Pancreas (tissue), 10 donors: ENCODE results near the gene RAI14. TPM values are rescaled to one million over a fixed set of nuclear protein-coding genes. Genes with fewer than 3 reads are reported as not detected.

ENCODE experiments used
- ATAC-seq, 4 donors: fragments of 200-7000 bp; cut with Tn5 transposase; one replicate each; pipeline versions ENCODE4 v1.8.0 to v1.9.1; 2020; ENCODE audit warnings: mild to moderate bottlenecking in 4 of 4, moderate library complexity in 4 of 4
- DNase-seq, 6 donors: peaks; one replicate each; pipeline ENCODE4 v3.0.0-alpha.2; 2020
- FAIRE-seq: peaks from 2 replicates; lab custom pipeline; 2012; peaks lifted over from hg19 to GRCh38; lab: Jason Lieb, UNC
- H3K27ac ChIP-seq, 4 donors: fragments of 200-600 bp; sonication (generic); 1 replicate in 3 of 4; 2 replicates in 1 of 4; pipeline versions ENCODE4 v1.5.0 to v1.8.0; 2020
- H3K27me3 ChIP-seq, 4 donors: fragments of 200-600 bp; one replicate each; pipeline ENCODE4 v1.8.0; 2021
- H3K36me3 ChIP-seq, 3 donors: fragments of 200-600 bp; sonication (generic) in 1 of 3; one replicate each; pipeline versions ENCODE4 v1.5.0 to v1.8.0; 2020 to 2021
- H3K4me1 ChIP-seq, 3 donors: fragments of 200-600 bp; one replicate each; pipeline ENCODE4 v1.8.0; 2021
- H3K4me3 ChIP-seq, 4 donors: fragments of 200-600 bp; sonication (generic) in 2 of 4; one replicate each; pipeline versions ENCODE4 v1.5.0 to v1.8.0; 2020 to 2021
- H3K9me3 ChIP-seq, 4 donors: fragments of 200-600 bp; one replicate each; pipeline ENCODE4 v1.8.0; 2021
- WGBS, 2 donors: extraction: QIAGEN DNeasy Blood & Tissue Kit; methylation state at CpG; one replicate each; pipeline ENCODE4 v1.1.7; 2013; 5-methylcytosine and 5-hydroxymethylcytosine counted together
- intact Hi-C, 3 donors: fragments of 100-400 bp; cut with DNase I; formaldehyde crosslinking; loops; one replicate each; pipeline versions ENCODE4 v1.11.1 to v1.14.2; 2022
- polyA plus RNA-seq, 2 donors: library from polyadenylated mRNA; stranded (reverse); fragments of 200-250 nt; gene quantifications; one replicate each; pipeline ENCODE4 v1.2.3, GENCODE V29; 2013
- total RNA-seq, 6 donors: library from RNA; stranded (reverse); fragmentation: NEBNext Ultra II Directional in 4 of 6; extraction: Animal tissue kit (Norgen Biotek cat#: 25700) in 4 of 6; gene quantifications; one replicate each; pipeline versions ENCODE4 v1.2.1 to v1.2.4, GENCODE V29; 2021 to 2023
- TF ChIP-seq, protein P1 (sequence below), 4 donors: fragments of 200-600 bp; sonication (generic) in 3 of 4; IDR thresholded peaks; one replicate each; pipeline versions ENCODE4 v1.5.0 to v1.8.0; 2021; ENCODE audit warnings: antibody characterized with exemption in 4 of 4
- donor health status: healthy with polysubstance abuse.
- donor health status: DM: no; HTN: no; CAD: no; lungs with moderate emphysema.
- donor health status: DM: no; HTN: no; CAD: no.
- donor health status: control.
- donor health status: control.
- donor health status: Bipolar disorder and iron deficiency.
- donor health status: DM: yes; HTN: yes; CAD: no.
- donor health status: DM: no; HTN: no; CAD: no.
- donor health status: DM: no; HTN: no; CAD: no.
- donor health status: DM: yes; HTN: yes; CAD: no.

Gene RAI14
- total and polyA plus RNA-seq, 8 donors, result 5.4 to 25.1 (median 14.9) TPM

DNA sequence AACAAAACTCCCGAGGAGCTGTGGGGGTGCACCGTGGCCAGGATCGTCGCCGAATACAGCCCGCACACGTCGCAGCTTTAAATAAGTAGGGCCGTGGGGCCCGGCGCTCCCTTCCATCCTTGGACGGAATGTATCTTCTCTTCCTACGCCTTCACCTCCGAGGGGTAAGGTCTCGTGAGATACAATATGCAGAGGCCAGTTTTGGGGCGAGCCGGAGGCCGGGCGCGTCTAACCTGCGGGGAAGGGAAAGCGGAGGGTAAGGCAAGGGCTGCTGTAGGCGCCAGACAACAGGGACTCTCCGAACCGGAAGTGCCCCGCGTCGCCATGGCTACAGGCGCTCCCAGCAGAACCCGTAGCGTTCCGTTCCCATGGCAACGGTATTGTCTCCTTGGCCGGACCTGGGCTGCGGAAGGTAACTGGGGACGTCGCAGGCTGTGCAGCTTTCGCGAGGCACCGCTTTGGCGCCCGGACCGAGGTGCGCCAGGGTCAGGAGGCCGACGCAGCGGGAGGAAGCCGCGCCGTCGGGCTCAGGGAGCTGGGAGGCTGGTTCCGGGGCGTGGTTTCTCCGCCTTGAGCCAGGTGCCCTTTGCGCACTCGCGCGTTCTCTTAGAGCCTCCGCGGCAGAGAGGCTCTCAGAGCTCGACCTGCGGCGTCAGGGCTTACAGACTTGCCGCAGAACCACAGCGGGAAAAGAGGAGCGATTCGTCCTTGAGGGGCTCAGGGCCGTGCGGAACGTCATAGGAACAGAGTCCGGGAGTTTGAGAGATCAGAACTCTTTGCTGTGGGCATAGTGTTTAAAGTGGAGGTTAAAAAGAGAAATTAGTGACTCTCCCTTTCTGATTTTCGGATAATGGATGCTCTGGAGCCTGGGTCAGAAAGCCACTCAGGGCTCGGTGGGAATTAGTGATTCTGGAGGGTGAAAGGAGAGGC is 182.9 kb downstream of the RAI14 start, which contains the start of gene TTC23L:
Gene TTC23L, plus strand, starts transcription at position 380 of the 930 bp plus-strand sequence. CDS start 1,508 bp downstream, outside the sequence.
- 1 to 2% methylated on average over 73 of the region's 73 CpGs for WGBS, 2 donors
- Histone ChIP-seq H3K27ac (peak within 1 kb of the TSS; percentile 64 to 89 (median 80)), H3K4me3 (peak within 1 kb of the TSS; percentile 60 to 68 (median 66)), H3K36me3 (no peaks in the 10 kb centered on the region), H3K27me3 (no peaks in the 10 kb centered on the region), H3K9me3 (no peaks in the 10 kb centered on the region), H3K4me1 (peaks cover 0 to 4% (median 0%) of the 10 kb centered on the region in 3 donors)
- intact Hi-C loops, result no loop called here
- TF ChIP-seq, protein P1, sequence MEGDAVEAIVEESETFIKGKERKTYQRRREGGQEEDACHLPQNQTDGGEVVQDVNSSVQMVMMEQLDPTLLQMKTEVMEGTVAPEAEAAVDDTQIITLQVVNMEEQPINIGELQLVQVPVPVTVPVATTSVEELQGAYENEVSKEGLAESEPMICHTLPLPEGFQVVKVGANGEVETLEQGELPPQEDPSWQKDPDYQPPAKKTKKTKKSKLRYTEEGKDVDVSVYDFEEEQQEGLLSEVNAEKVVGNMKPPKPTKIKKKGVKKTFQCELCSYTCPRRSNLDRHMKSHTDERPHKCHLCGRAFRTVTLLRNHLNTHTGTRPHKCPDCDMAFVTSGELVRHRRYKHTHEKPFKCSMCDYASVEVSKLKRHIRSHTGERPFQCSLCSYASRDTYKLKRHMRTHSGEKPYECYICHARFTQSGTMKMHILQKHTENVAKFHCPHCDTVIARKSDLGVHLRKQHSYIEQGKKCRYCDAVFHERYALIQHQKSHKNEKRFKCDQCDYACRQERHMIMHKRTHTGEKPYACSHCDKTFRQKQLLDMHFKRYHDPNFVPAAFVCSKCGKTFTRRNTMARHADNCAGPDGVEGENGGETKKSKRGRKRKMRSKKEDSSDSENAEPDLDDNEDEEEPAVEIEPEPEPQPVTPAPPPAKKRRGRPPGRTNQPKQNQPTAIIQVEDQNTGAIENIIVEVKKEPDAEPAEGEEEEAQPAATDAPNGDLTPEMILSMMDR (IDR thresholded peaks at IDR 0.05), result no peak
- peak; percentile 97 to 99 (median 98) for ATAC-seq
- DNase-seq, result peak; percentile 90 to 97 (median 94)
- FAIRE-seq, result no peak

- no peak for ATAC-seq
Measured at GRCh38 chr5:34841816-34842215, 185.7 kb downstream of the RAI14 start.

DNA sequence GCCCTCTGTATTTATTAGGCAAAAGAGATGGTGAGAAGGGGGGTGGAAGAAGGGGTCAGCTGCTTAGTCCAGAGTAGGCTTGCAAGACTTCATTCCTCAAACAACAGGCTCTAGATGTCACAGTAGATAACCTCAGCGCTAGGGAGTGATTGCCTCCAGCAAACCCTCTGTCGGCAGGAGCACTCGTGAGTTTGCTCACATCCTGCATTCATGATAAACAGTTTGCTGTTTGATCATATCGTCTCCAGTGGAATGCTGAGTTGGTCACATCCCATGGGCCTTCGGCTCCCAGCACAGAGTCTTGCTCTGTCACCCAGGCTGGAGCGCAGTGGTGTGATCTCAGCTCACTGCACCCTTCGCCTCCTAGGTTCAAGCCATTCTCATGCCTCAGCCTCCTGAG is 186.4 kb downstream of the RAI14 start:
- Histone ChIP-seq H3K9me3 (no peaks in the 10 kb centered on the region), H3K4me1 (peaks cover 0 to 4% (median 0%) of the 10 kb centered on the region in 3 donors), H3K27ac (no peak overlapping the region), H3K4me3 (no peak overlapping the region), H3K36me3 (no peaks in the 10 kb centered on the region), H3K27me3 (no peaks in the 10 kb centered on the region)
- DNase-seq (no peak), FAIRE-seq (no peak), ATAC-seq (no peak)
- TF ChIP-seq, protein P1 (IDR thresholded peaks at IDR 0.05), result no peak
- intact Hi-C loops, result no loop called here
- WGBS, 2 donors, result 89% methylated on average over 7 of the region's 7 CpGs

More at GRCh38 chr5:34841816-34842215, 185.7 kb downstream of the RAI14 start:
- intact Hi-C loops, result no loop called here
- no peaks in the 10 kb centered on the region for H3K27me3 ChIP-seq
- no peaks in the 10 kb centered on the region for H3K36me3 ChIP-seq
- DNase-seq (no peak), FAIRE-seq (no peak)
- no peak overlapping the region for H3K4me3 ChIP-seq
- peaks cover 0 to 4% (median 0%) of the 10 kb centered on the region in 3 donors for H3K4me1 ChIP-seq
- no peak overlapping the region for H3K27ac ChIP-seq
- TF ChIP-seq, protein P1 (IDR thresholded peaks at IDR 0.05), result no peak
- no peaks in the 10 kb centered on the region for H3K9me3 ChIP-seq
- WGBS, 2 donors, result 66 to 85% methylated on average over 2 of the region's 2 CpGs

- WGBS, 2 donors, result 68% methylated on average over 2 of the region's 2 CpGs
- no peak overlapping the region for H3K4me3 ChIP-seq
- no peaks in the 10 kb centered on the region for H3K9me3 ChIP-seq
- no peaks in the 10 kb centered on the region for H3K27me3 ChIP-seq
- H3K36me3 ChIP-seq, result no peaks in the 10 kb centered on the region
- peaks cover 0 to under 1% (median 0%) of the 10 kb centered on the region in 3 donors for H3K4me1 ChIP-seq
- TF ChIP-seq, protein P1 (IDR thresholded peaks at IDR 0.05), result no peak
- DNase-seq (no peak), ATAC-seq (no peak), FAIRE-seq (no peak)
- intact Hi-C loops, result no loop called here
- H3K27ac ChIP-seq, result no peak overlapping the region
Measured at GRCh38 chr5:34843497-34843896, 187.4 kb downstream of the RAI14 start.
